ENCODE results near the gene CHPF. TPM values are rescaled to one million over a fixed set of nuclear protein-coding genes. Genes with fewer than 3 reads are reported as not detected.

CHPF gene
- total and polyA plus RNA-seq, 2 experiments from 2014 or later, result 180 to 315 TPM

GRCh38 chr2:219502618-219503017, 41.0 kb downstream of the CHPF start:
- no peak for DNase-seq (ENCODE audit: low spot score)
- Histone ChIP-seq H2AFZ (no peak overlapping the region), H3K4me3 (no peak overlapping the region), H4K20me1 (ENCODE audit: insufficient read depth, poor library complexity, severe bottlenecking) (no peaks in the 10 kb centered on the region), H3K9me3 (ENCODE audit: low read depth) (no peaks in the 10 kb centered on the region), H3K79me2 (peaks cover 12% of the 10 kb centered on the region), H3K4me2 (no peak overlapping the region), H3K4me1 (ENCODE audit: insufficient read depth) (peaks cover 15% of the 10 kb centered on the region), H3K27me3 (peaks cover under 1% of the 10 kb centered on the region), H3K27ac (no peak overlapping the region), H3K9me2 (replicated peaks; ENCODE audit: insufficient read depth) (no peaks in the 10 kb centered on the region), H3K36me3 (replicated peaks; ENCODE audit: insufficient read depth, low read depth) (no peaks in the 10 kb centered on the region)
- no peak for TF ChIP-seq CTCF (IDR thresholded peaks at IDR 0.05; ENCODE audit: poor library complexity)
- no peak for TF ChIP-seq EZH2 (IDR thresholded peaks at IDR 0.05; ENCODE audit: borderline replicate concordance)
- TF ChIP-seq EZH2phosphoT487 (IDR thresholded peaks at IDR 0.05; ENCODE audit: low read depth, severe bottlenecking, unreplicated experiment), result no peak

DNA sequence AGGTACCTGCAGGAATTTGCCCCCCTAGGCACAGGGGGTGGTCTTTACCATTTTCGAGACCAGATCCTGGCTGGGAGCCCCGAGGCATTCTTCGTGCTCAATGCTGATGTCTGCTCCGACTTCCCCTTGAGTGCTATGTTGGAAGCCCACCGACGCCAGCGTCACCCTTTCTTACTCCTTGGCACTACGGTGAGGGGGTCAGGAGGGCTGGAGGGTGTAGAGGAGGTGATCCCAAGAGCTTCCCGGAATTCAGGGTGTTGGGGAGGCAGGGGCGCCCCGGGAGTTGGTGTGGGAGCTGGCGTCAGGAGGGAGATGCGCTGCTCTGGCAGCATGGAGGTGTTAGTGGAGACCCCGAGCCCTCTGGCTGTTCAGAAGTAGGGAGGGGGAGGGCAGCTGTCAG, 41.8 kb downstream of the CHPF start:
- Histone ChIP-seq H3K9me3 (ENCODE audit: low read depth) (no peaks in the 10 kb centered on the region), H3K4me1 (ENCODE audit: insufficient read depth) (peaks cover 22% of the 10 kb centered on the region), H4K20me1 (ENCODE audit: insufficient read depth, poor library complexity, severe bottlenecking) (no peaks in the 10 kb centered on the region), H3K27me3 (peaks cover 8% of the 10 kb centered on the region), H3K27ac (no peak overlapping the region), H2AFZ (no peak overlapping the region), H3K4me2 (no peak overlapping the region), H3K4me3 (no peak overlapping the region), H3K36me3 (replicated peaks; ENCODE audit: insufficient read depth, low read depth) (no peaks in the 10 kb centered on the region), H3K79me2 (peaks cover 12% of the 10 kb centered on the region), H3K9me2 (replicated peaks; ENCODE audit: insufficient read depth) (no peaks in the 10 kb centered on the region)
- DNase-seq (ENCODE audit: low spot score), result no peak
- TF ChIP-seq EZH2phosphoT487 (IDR thresholded peaks at IDR 0.05; ENCODE audit: low read depth, severe bottlenecking, unreplicated experiment) (no peak), EZH2 (IDR thresholded peaks at IDR 0.05; ENCODE audit: borderline replicate concordance) (no peak), CTCF (IDR thresholded peaks at IDR 0.05; ENCODE audit: poor library complexity) (no peak)
- 86% methylated on average over 14 of the region's 14 CpGs for WGBS (ENCODE audit: low lambda C conversion rate, missing lambda C conversion rate)

DNA sequence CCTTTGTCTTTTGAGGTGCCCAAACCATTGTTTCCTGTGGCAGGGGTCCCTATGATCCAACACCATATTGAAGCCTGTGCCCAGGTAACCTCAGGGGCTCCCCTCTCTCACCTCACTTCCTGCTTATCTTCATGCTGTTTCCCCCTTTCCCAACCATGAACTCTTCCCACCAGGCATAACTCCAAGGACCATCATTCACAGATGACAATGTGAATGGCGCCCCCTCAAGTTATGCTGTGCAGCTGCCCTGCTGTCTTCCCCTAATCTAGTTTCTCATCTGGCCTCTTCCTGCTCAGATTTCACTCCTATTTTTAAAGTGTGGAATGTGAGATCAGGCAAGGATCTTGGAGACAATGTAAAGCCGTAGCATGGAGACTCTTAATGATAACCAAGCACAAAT, 43.5 kb downstream of the CHPF start:
- DNase-seq (ENCODE audit: low spot score), result no peak
- H3K9me3 ChIP-seq (ENCODE audit: low read depth), result no peaks in the 10 kb centered on the region
- no peaks in the 10 kb centered on the region for H4K20me1 ChIP-seq (ENCODE audit: insufficient read depth, poor library complexity, severe bottlenecking)
- H2AFZ ChIP-seq, result no peak overlapping the region
- H3K4me2 ChIP-seq, result peak overlapping the region; percentile 84
- WGBS (ENCODE audit: low lambda C conversion rate, missing lambda C conversion rate), result 79% methylated on average over 2 of the region's 2 CpGs
- peaks cover 23% of the 10 kb centered on the region for H3K4me1 ChIP-seq (ENCODE audit: insufficient read depth)
- H3K27me3 ChIP-seq, result peaks cover 23% of the 10 kb centered on the region
- no peaks in the 10 kb centered on the region for H3K36me3 ChIP-seq (replicated peaks; ENCODE audit: insufficient read depth, low read depth)
- TF ChIP-seq EZH2phosphoT487 (IDR thresholded peaks at IDR 0.05; ENCODE audit: low read depth, severe bottlenecking, unreplicated experiment), result no peak
- peak; percentile 18 for TF ChIP-seq CTCF (IDR thresholded peaks at IDR 0.05; ENCODE audit: poor library complexity)
- TF ChIP-seq EZH2 (IDR thresholded peaks at IDR 0.05; ENCODE audit: borderline replicate concordance), result no peak
- H3K4me3 ChIP-seq, result no peak overlapping the region
- peaks cover 12% of the 10 kb centered on the region for H3K79me2 ChIP-seq
- H3K9me2 ChIP-seq (replicated peaks; ENCODE audit: insufficient read depth), result no peaks in the 10 kb centered on the region
- H3K27ac ChIP-seq, result no peak overlapping the region

- Histone ChIP-seq H3K79me2 (peaks cover 12% of the 10 kb centered on the region), H3K4me1 (ENCODE audit: insufficient read depth) (peaks cover 23% of the 10 kb centered on the region), H3K4me3 (peak overlapping the region; percentile 31), H3K27me3 (peaks cover 29% of the 10 kb centered on the region), H2AFZ (no peak overlapping the region), H3K27ac (no peak overlapping the region), H3K36me3 (replicated peaks; ENCODE audit: insufficient read depth, low read depth) (no peaks in the 10 kb centered on the region), H3K9me3 (ENCODE audit: low read depth) (no peaks in the 10 kb centered on the region), H3K9me2 (replicated peaks; ENCODE audit: insufficient read depth) (no peaks in the 10 kb centered on the region), H3K4me2 (peak overlapping the region; percentile 84), H4K20me1 (ENCODE audit: insufficient read depth, poor library complexity, severe bottlenecking) (no peaks in the 10 kb centered on the region)
- no peak for DNase-seq (ENCODE audit: low spot score)
- TF ChIP-seq EZH2phosphoT487 (IDR thresholded peaks at IDR 0.05; ENCODE audit: low read depth, severe bottlenecking, unreplicated experiment) (no peak), EZH2 (IDR thresholded peaks at IDR 0.05; ENCODE audit: borderline replicate concordance) (no peak), CTCF (IDR thresholded peaks at IDR 0.05; ENCODE audit: poor library complexity) (no peak)
- 84% methylated on average over 1 of the region's 1 CpG for WGBS (ENCODE audit: low lambda C conversion rate, missing lambda C conversion rate)
Observed at GRCh38 chr2:219499555-219499954, 44.1 kb downstream of the CHPF start.

Data from hepatocyte (in vitro differentiated cells).